GM12891 (cell line): ENCODE measurements around the gene FOXL3.
"Not testable (repeated sequence)": the region's sequence is repeated elsewhere in the genome, so short reads cannot be mapped to it uniquely, and the experiment has no call there.

ENCODE experiments used
- DNase-seq: peaks from one replicate; pipeline ENCODE4 v3.0.0; 2011; ENCODE audit warnings: low spot score; ENCODE audit not compliant: insufficient read length
- FAIRE-seq: peaks from 2 replicates; lab custom pipeline; 2011; peaks lifted over from hg19 to GRCh38; lab: Jason Lieb, UNC
- PAX5 ChIP-seq: IDR thresholded peaks from 2 replicates; pipeline ENCODE4 v1.6.1; 2011; ENCODE audit warnings: low read length, moderate library complexity, mild to moderate bottlenecking; ENCODE audit not compliant: insufficient read depth, severe bottlenecking
- POLR2A ChIP-seq: IDR thresholded peaks from 2 replicates; pipeline ENCODE4 v1.6.1; 2011; ENCODE audit warnings: low read depth, low read length, control low read depth
- POLR2AphosphoS5 ChIP-seq: IDR thresholded peaks from 2 replicates; pipeline ENCODE4 v1.6.1; 2011; ENCODE audit warnings: low read depth, low read length, control low read depth
- POU2F2 ChIP-seq: IDR thresholded peaks from 2 replicates; pipeline ENCODE4 v1.6.1; 2011; ENCODE audit warnings: low read depth, mild to moderate bottlenecking, control low read depth, low read length, moderate library complexity
- SPI1 ChIP-seq: IDR thresholded peaks from 2 replicates; pipeline ENCODE4 v1.6.1; 2011; ENCODE audit warnings: low read depth, low read length, control low read depth
- TAF1 ChIP-seq: IDR thresholded peaks from 2 replicates; pipeline ENCODE4 v1.6.1; 2011; ENCODE audit warnings: low read depth, low read length, control low read depth

Gene FOXL3

DNA sequence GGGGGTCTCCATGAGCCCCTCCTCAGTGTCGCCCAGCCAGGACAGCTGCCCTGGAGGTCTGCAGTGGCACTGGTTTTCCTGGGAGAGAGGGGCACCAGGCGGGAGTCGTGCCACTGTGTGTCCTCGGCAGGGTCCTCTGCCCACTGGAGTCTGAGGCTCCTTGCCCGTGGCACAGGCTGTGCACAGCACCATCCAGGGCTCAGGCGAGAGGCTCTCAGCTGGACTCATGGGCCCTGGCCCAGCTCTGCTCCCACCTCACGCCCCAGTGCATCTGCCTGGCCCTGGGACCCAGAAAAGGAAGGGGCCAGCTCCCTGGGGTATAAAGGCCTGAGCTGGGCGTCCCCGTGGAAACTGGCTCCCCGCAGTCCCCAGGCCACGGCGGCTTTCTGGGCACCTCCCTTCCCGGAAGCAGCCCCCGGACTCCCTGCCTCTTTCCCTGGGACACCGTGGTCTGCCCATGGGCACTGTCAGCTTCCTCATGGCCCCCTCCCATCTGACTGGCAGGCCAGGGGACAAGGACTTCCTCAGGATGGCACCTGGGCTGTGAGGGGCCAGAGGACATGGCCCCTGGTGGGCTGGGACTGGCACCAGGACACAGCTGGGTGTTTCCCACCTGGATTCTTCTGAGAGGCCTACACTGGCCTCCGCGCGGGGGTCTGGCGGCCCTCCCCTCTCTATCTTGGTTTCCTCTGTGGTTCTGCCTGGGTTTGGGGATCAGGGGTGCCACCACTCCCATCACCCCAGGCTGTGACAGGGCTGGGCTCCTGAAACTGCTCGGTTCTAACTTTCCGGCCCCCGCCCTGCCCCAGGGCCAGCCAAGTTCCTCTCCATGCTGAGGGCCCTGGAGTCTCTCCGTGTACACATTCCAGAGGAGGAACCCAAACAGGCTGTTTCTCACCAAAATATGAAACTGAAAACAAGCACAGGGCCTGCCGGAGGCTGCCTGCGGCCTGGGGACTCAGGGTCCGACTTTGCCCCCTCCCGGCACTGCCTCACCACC is 5.5 kb downstream of the FOXL3 start:
- FAIRE-seq (no peak), DNase-seq (no peak)

DNA sequence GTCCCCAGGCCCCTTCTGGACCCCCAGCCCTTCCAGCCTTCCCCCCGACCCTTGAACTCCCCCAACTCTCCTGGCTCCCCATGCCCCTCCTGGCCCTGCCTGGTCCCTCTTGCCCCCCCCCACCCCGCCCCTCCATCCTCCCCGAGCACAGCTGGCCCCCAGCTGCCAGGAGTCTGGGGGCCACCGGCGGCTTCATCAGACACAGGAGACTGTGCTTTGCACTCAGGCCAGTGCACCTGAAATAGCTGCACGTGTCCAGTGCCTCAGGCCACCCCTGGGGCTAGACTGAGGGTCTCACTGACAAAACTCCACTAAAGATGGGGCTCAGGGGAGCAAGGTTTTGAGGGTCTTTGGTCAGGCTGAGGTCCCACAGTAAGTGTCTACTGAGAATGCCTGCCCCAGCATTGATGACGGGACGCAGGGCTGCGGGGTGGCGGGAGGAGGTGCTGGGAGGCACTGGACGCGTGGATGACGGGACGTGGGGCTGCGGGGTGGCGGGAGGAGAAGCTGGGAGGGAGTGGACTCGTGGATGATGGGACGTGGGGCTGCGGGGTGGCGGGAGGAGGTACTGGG is 6.5 kb downstream of the FOXL3 start:
- TF ChIP-seq TAF1 (no peak), PAX5 (no peak), SPI1 (no peak)
- no peak for DNase-seq
- no peak for FAIRE-seq

More for the DNA sequence above, 5.5 kb downstream of the FOXL3 start:
- TF ChIP-seq SPI1 (no peak), POLR2A (no peak), TAF1 (no peak), POU2F2 (no peak), POLR2AphosphoS5 (no peak), PAX5 (no peak)

DNA sequence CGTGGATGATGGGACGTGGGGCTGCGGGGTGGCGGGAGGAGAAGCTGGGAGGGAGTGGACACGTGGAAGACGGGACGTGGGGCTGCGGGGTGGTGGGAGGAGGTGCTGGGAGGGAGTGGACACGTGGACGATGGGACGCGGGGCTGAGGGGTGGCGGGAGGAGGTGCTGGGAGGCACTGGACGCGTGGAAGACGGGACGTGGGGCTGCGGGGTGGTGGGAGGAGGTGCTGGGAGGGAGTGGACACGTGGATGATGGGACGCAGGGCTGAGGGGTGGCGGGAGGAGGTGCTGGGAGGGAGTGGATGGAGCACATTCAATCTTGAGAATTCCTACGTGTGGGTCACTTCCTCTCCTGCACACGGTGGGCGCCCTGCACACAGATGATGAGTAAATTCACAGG is 7.2 kb downstream of the FOXL3 start:
- FAIRE-seq = not testable (repeated sequence)

DNA sequence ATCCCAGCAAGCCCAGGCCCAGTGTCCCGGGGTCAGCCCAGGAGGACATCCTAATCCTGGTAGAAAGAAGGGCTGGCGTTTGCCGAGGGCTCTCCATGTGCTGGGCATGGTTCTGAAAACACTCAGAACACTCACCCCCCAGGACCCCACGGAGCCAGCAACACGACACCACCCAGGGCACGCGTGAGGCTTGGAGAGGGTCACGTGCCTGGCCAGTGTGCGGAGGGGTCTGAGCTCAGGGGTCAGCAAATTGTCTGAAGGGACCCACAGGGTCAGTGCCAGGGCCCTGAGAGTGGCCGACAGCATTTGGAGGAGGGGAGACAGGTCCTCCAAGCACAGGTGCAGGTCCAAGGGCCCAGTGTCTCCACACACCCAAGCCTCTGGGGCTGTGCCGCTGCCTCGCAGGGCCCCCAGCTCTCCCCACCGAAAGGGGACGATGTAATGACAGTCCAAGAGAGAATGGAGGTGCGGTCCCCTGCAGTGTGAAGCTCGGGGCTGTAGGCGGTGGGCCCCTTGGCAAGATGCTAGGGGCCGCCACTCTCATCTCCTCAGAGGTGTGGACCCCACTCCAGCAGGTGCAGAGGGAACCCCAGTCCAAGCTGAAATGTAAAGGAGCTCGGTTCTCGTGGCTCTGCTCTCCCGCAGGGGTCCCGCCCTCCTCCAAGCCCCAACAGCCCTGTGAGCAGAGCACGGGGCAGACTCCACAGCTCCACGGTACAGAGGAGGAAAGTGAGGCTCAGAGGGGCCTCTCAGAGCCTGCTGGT is 7.8 kb downstream of the FOXL3 start:
- DNase-seq (no peak), FAIRE-seq (no peak)
- TF ChIP-seq PAX5 (no peak), POLR2A (no peak), POLR2AphosphoS5 (no peak), TAF1 (no peak), POU2F2 (no peak), SPI1 (no peak)

More for the DNA sequence above, 7.2 kb downstream of the FOXL3 start:
- not testable (repeated sequence) for DNase-seq

DNA sequence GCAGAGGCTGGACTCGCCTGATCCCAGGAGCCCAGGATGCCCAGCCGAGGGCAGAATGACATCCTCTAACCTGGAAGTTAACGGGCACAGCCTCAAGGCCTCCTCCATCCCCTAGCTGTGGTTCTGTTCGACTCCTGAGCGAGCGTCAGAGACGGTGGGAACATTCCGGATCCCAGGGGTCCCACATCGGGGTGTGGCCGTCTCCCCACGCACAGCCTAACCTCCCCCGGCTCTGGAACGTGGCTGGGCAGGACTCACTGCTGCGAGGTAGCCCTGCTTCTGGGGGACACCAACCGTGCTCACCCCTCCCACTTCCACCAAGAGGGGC is 8.4 kb downstream of the FOXL3 start:
- TF ChIP-seq PAX5 = no peak
- no peak for TF ChIP-seq POLR2AphosphoS5
- no peak for TF ChIP-seq POLR2A
- no peak for TF ChIP-seq TAF1
- no peak for TF ChIP-seq POU2F2
- no peak for FAIRE-seq

DNA sequence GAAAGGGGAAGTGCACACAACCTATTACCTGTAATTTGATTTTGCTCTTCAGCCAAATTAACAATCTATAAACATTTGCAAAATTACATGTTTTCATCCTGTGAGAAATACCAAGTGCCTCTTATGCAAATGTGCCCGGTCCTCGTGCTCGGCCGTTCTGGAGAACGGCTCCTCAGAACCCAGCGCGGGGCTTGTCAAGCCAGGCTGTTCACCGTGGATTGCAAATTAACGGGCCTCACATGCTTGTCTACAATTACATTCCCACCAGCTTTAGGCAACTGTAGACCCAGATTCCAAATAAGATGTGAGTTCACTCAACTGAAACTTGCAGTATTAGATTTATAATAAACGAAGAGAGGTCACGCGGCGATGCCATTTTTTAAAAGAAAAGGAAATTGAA is 8.8 kb downstream of the FOXL3 start:
- DNase-seq (no peak), FAIRE-seq (no peak)
- TF ChIP-seq POLR2AphosphoS5 = no peak
- TF ChIP-seq POU2F2 = no peak
- no peak for TF ChIP-seq POLR2A
- TF ChIP-seq SPI1 = no peak
- TF ChIP-seq TAF1 = no peak
- TF ChIP-seq PAX5 = no peak

More for the DNA sequence above, 8.4 kb downstream of the FOXL3 start:
- no peak for DNase-seq

DNA sequence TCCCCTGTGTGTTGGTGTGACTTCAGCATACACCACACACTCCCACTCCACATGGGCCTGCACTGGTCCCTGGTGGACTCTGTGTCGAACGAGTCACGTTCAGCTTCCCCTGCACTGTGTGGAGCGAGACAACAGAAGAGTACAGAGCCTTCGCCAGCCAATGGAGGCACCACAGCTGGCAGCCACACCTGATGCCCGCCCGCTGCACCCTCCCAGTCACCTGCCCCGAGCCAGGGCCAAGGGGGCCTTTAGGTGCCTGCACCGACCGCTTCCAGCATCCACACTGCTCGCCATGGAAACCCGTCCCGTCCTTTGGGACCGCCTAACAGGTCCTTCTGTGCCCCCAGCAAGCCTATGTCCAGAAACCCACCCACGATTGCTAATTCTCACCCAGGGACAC is 9.2 kb downstream of the FOXL3 start:
- TF ChIP-seq POLR2A = no peak
- TF ChIP-seq POLR2AphosphoS5 = no peak
- no peak for TF ChIP-seq PAX5
- no peak for TF ChIP-seq TAF1
- no peak for TF ChIP-seq SPI1
- no peak for TF ChIP-seq POU2F2
- no peak for DNase-seq
- no peak for FAIRE-seq

GRCh38 chr7:299628-300027 is 9.7 kb downstream of the FOXL3 start:
- FAIRE-seq = no peak
- TF ChIP-seq PAX5 = no peak

DNA sequence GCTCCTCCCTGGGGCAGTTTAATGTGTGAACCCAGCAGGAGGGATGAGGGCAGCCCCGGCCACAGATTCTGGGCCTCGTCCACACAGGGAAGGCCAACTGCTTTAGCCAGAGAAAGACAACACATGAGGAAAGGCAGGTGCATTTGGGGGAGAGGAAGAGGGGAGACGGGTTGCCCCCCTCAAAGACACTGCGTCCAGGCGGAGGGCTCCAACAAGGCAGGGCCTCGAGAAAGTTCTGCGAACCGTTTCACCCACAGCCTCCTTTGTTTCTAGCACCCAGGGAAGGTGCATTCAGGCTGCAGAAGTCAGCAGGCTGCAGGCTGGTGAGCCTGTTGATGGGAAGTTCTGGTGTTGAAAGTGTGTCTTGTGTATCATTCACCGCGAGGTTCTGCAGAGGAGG is 10.1 kb downstream of the FOXL3 start:
- no peak for FAIRE-seq
- no peak for DNase-seq
- no peak for TF ChIP-seq POLR2A
- no peak for TF ChIP-seq PAX5
- no peak for TF ChIP-seq SPI1
- TF ChIP-seq TAF1 = no peak
- TF ChIP-seq POLR2AphosphoS5 = no peak
- TF ChIP-seq POU2F2 = no peak

More at GRCh38 chr7:299628-300027, 9.7 kb downstream of the FOXL3 start:
- DNase-seq = no peak

- DNase-seq (no peak), FAIRE-seq (no peak)
- TF ChIP-seq TAF1 = no peak
- TF ChIP-seq POU2F2 = no peak
- TF ChIP-seq PAX5 = no peak
- TF ChIP-seq SPI1 = no peak
- TF ChIP-seq POLR2A = no peak
- no peak for TF ChIP-seq POLR2AphosphoS5
Observed at GRCh38 chr7:300546-301290, 10.7 kb downstream of the FOXL3 start.
